ENCODE measurements around the gene ENOX1.

The ENOX1 gene

DNA sequence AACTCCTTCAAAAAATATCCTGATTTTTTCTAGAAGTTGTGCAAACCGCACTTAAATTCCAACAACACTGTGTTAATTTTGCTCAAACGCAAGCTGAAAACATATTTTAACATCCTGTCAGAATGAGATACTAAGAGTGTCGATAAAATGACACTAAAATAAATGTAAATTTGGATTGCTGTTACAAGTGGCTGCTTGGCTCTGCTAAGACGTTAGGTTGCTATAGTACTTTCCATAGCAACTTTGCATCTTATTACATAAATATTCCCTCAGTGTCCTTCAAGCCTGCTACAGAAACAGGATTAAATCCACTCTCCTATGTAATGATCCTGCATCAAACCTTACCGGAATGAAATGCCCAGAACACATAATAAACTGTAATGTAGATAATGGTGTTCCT, 471.2 kb downstream of the ENOX1 start:
- no peak for DNase-seq (ENCODE audit: low spot score)

DNA sequence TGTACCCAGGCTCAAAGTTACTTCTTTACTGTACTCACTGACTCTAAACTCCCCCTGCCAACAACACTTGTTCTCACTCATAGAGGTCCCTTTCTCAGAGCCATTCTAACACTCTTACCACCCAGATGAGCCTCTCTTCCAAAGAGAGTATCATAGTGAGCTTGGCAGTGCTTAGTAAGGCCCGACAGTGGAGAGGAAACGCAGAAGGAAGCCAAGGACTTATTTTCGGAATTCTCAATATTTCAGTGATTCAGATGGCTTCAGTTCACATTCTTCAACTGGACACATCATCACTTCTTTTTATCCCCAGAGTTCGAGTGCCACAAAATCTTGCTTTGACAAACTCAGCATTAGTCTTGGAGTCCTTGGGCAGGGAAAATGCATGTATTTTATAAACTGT, 477.5 kb downstream of the ENOX1 start:
- no peak for DNase-seq (ENCODE audit: low spot score)

DNA sequence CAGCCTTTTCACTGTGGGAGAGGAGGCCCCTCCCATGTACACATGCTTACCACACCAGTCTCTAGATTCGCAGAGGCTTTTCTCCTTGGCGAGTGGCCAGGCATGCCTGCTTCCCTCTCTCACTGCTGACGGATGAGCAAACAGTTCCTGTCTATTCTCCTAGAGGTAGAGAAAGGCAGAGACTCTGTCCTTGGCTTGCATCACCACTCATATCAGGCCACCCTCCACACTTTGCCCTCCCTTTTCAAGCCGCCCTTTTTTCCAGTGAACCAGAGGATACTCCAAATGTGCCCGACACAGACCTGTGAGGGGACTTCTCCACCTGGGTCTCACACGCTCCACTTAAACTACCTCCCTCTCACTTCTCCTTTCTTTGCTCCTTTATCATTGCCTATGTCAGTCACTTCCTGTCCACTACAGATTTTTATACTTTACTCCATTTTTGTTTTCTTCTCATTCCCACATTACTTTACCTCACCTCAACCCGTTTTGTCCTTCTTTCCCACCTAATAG, 478.8 kb downstream of the ENOX1 start:
- peak; percentile 95 for DNase-seq (ENCODE audit: low spot score)

DNA sequence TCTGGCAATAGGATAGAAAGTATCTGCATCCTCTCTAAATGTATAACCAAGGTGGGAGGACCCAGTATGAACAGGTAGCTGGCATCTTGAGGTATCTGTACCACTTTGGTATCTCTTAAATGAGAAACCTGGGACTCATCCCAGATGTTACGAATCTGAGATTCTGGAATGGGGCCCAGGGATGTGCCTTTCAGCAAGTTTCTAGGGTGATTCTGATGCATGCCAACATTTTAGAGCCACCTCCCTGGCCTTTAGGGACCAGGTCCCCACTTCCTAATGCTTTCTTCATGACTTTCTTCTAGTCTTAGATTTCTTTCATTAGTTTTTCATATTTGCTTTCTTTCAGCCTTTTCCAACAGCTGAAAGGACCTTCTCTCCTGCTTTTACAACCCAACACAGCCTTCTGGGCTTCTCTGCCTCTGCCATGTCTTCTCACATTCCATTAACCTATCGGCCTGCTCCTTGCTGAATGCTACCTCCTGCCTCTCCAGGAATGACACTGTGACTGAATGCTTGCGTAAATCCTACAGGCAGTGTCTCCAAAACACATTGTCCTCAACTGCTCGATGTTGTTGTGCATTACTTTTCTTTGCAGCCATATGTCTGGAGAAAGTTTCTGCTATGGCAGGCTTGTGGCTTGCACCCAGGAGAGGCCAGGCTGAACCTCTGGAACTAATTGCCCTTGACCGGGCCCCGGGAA, 479.4 kb downstream of the ENOX1 start:
- no peak for DNase-seq (ENCODE audit: low spot score)

DNA sequence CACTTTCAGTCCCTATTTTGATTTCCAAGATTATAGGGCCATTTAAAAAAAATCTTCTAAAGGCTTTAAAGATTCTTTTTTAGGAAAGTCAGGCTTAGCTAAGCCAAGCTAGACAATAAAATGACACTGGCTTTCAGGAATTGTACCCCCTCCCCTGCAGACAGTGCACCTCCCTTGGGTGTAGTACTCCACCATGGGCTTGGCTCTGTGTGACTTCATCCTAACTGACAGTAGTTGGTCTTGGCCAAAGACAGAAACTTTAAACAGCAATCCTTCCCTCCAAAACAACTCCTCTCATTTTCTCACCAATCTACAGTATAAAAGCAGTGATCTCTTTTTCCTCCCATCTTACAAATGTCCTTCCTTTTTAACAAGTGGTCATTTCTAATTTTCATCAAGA, 480.4 kb downstream of the ENOX1 start:
- DNase-seq (ENCODE audit: low spot score) = no peak

DNA sequence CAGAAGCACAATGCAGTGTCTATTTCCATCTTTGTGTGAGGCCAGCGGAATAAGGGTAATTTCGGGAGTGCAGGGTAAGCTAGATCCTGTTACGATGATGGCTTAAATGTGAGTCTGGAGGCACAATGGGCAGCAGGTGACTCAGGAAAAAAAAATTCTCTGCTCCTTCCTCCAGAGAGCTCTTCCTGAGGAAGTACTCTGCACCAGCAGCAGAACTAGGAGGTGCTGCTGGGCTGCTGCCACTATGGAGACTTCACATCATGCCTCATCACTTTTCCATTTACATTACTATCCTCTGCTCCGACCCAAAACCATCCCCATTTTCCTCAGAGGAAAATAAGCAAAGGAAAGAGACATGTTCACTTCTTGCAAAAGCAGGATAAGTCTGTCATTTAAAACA, 481.4 kb downstream of the ENOX1 start:
- DNase-seq (ENCODE audit: low spot score) = peak; percentile 60

DNA sequence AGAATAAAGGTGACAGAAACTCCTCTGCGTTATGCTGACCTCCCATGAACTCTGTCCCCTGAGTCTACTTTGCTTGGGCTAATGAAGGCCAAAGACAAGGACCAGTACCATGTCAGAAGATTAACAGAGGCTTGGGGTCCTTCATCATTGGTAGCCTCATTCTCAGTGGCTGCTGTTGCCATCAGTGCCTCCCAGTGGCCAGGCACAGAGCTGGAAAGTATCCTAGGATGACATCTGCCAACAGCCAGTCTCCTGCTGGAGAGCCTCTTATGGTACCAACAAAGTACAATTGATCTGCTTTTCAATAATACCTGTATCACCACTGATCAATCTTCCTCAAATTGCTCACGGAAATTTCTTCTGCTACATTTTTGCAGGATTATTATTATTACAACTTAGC, 481.8 kb downstream of the ENOX1 start:
- DNase-seq (ENCODE audit: low spot score) = no peak

DNA sequence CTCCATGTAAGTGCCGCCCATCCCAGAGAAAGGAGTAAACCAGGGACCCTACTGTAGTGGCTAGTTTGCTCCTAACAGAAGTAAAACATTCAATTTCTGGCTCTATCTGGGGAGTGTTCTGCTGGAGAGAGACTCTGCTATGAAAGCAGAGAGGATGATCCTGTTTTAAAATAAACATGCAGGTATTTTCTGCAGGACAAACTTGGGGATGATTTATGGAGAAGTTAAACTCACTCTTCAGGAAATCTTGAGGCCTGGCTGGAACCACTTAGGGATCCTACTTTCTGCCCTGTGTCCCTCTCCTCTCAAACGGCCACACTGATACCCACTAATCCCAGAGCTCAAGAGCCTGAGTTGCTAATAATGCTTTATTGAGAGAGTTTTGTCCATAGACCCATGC, 482.3 kb downstream of the ENOX1 start:
- DNase-seq (ENCODE audit: low spot score) = no peak

DNA sequence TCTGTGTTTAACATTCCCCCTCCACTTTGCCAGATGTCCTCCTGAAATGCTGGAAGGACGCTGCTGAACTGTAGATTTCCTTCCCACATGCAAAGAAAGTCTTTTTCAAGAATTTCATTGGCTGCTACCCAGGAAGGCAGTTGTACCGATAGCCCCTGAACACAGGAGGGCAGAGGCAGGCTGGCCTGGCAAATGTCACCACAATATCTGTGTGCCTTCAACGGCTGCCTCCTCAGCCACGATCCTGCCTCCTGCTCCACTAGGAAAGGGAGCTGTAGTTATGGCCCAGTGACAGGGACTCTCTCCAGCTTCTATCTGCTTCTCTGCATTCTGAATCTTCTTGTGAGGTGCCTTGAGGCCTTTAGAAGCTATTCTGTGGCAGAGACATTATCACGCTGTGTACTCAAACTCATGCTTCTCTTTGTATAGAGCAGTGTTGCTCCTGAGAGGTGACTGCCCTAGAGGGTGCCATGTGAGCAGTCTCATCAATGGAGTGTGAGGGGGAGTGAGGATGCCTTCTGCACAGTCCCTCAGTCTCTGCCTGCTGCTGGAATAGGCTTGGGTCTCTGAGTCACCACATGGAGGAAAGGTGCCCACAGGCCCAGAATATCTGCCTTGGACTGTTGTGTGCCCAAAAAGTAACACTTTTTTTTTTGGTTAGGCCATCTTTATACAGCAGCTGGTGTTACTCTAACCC, 483.6 kb downstream of the ENOX1 start:
- peak; percentile 63 for DNase-seq (ENCODE audit: low spot score)

DNA sequence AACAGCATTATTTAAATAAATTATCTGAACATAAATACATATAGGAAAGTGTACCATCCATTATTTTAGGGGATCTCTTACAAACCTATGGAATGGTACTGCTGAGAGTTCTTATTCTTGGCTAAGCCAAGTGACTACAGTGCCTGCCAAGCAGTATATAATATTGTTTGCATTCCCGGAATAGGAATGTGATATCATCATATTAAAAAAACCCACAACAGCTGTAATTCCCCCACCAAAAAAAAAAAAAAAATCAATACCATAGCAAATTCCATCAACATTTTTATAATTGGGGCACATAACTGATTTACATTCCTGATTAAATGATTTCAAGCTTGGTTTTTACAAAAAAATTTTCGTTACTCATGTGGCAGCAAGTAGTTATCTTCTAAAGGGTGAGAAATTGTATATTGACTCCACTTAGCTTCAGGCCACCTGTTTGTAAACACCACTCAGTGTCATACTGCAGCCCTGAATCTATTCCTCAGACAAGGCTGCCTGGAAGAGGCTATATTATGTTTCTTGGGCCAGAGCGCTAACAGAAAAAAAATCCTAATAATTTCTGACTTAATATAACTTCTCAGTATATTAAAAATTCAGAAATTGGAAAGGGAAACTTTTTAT, 485.3 kb downstream of the ENOX1 start:
- no peak for DNase-seq (ENCODE audit: low spot score)

DNA sequence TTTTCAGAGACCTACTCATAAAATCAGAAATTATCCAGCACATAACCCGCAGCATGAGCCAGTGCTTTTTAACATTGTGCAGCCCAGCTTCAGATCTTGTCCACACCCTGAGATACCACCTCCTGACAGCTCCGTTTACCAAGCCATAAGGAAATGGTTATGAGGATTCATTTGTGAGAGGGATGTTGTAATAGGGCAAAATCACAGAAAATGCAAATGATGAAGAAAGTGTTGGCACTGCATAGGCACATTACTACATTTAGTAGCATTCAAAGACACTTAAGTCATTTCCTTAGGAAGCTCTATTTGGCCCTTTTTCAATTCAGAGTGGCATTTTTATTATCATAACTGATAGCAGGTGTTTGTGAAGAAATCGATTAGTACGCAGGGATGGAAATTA, 485.9 kb downstream of the ENOX1 start:
- no peak for DNase-seq (ENCODE audit: low spot score)

DNA sequence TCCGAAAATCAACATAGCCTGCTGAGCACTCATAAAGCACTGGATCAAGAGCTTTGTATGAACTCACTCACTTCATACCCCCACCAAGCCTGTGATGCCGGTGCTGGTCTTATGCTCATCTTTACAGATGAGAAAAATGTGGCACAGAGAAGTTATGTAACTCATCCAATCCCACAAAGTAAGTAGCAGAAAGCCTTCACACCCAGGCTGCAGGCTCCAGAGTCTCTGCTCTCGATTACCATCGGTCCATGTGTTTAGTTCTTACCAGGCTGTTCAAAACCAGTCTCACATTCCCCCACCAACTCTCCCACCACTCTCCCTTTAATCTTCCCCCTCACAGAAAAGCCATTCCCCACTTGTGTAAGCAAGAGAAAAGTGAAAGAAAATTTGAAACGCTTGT, 487.4 kb downstream of the ENOX1 start:
- no peak for DNase-seq (ENCODE audit: low spot score)

DNA sequence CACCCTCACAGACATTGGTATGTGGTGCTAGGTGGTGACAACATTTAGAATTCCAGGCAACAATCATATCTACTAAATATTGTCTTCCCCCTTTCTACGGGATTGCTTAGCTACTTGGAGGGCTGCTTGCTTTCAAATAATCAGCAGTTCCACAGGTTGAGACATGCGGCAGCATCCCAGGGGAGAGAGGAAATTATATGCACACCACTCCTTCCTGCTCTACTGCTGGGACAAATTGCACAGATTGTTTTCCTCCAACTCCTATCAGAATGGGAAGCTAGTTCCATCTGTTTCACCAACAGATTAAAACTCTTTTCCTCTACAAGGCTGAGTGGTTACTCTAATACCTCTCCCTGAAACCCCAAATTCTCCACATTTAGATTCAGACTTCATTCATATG, 488.0 kb downstream of the ENOX1 start:
- no peak for DNase-seq (ENCODE audit: low spot score)

DNA sequence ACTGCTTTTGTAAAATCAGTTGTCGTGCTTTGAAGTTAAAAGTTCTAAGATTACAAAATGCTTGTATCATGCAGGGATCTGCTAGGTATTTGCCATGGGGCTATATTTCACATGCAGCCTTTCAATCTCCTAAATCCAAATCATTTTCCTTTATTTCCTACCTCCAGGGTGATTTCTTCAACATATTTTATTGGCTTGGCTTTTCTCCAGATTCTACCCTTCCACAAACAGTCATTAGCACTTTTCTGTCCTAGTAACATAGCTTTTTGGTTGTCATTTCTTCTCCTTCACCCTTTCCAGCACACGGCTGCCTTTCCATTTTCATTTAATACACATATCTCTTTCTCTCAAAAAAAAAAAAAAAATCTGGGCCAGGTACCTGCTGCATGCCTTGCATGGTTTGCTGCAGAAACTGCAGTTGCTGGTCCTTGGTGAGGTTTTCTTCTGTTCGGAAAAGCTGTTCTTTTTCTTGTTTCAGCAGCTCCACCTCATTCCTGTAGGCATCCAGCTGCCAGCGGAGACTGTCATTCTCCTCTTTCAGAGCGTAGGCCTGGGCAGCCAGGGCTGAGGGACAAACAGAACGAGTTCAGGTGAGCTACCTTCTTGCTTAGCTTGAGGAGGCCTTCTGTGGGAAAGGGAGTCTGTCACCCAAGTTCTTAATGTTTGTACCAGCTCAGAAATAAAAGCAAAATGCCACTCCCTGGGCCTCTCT, 488.6 kb downstream of the ENOX1 start:
- DNase-seq (ENCODE audit: low spot score) = no peak

DNA sequence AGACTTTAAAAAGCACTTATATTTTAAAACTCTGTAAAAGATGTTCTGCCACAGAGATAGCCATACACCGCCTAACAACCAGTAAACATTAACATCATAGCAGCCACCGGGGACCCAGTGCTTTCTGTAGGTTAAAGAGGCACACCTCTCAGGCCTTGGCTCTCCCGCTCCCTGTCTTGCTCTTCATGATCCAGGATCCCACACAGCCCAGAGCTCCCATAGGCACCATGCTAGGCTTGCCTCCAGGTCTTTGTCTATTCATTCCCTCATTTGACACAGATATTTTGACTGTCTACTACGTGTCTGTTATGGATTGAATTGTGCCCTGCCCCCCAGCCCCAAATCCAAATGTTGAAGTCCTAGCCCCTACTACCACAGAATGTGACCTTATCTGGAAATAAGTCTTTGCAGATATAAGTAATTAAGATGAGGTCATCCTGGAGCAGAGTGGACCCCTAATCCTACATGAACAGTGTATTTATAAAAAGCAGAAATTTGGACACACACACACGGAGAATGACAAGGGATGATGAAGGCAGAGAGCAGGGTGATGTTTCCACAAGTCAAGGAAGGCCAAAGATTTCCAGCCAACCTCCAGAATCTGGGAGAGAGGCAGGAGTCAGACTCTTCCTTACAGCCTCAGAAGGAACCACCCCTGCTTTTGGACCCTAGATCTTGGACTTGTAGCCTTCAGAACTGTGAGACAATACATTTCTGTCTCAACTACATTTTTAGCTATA, 490.8 kb downstream of the ENOX1 start:
- DNase-seq (ENCODE audit: low spot score) = no peak

DNA sequence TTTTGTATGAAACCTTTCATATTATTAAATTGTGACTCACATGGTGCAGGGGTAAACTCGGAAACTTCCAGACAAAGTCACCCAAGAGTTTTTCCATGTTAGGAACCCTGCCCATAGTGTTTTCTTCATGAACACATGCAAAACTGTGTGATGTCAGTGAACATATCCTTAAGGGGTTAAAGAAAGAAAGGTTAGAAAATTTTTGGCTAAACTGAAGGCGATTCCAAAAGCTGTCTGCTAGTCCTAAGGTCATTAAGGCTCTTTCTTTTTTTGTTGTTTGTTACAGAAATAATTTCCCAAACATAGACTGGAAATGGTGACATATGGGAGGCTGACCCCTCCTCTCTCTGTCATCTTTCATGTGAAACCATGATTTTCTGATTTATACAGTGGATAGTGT, 491.5 kb downstream of the ENOX1 start:
- no peak for DNase-seq (ENCODE audit: low spot score)

DNA sequence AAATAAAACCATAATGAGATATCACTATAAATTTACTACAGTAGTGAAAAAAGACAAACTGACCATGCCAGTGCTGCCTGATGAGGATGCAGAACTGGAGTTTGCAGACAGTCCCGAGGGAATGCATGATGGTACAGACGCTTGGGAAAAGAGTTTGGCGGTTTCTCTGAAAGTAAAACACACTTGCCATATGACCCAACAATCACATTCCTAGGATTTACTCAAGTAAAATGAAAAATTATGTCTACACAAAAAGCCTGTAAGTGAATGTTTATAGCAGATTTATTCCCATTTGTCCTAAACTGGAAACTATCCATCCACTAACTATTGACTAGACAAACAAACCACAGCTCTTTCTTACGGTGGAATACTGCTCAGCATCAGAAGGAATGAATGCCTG, 492.4 kb downstream of the ENOX1 start:
- no peak for DNase-seq (ENCODE audit: low spot score)

DNA sequence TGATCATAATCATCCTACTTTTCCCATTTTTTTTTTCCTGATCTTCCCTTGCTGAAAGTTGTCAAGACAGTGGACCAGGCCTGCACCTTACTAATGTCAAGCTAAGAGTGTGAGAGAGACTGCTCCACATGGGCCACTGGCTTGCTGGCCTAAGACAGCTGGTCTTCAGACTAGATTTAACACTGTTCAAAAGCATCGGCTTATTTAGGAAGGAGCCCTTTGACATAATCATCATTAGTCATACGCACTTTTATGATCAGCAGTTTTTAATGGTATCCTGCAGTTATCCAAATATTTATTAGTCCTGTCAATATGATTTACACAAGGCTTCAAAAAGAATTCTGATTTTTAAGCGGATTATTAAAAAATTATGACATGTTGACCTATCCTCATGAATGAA, 492.8 kb downstream of the ENOX1 start:
- DNase-seq (ENCODE audit: low spot score) = no peak

DNA sequence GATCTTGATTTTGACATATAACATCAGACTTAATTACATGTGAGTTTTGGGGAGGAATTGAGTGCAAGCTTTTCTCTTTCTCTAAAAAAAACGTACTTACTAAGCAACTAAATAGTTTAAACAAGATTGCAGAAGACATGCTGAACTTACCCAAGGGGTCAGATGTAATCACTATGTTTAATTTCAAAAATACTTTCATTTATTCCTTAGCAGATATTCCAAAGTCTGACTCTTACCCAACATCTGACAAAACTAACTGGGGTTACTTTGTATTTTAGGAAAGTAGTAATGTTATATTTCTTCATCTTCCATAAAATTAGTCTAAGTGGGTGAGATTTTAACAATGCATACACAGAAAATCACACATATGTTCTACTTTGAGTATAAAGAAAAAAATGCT, 493.2 kb downstream of the ENOX1 start:
- DNase-seq (ENCODE audit: low spot score) = no peak

DNA sequence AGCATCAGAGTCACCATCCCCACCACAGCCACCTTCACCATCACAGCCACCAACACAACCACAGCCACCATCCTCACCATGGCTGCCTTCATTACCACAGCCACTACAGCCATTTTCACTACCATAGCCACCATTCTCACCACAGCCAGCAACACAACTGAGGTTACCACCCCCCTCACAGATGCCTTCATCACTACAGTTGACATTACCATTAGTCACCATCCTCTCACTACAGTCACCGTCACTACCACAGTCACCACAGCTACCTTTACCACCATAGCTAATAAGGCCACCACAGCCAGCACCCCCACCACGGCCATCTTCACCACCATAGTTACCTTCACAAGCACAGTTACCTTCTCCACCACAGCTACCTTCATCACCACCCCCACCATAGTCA, 493.8 kb downstream of the ENOX1 start:
- DNase-seq (ENCODE audit: low spot score) = peak; percentile 39

DNA sequence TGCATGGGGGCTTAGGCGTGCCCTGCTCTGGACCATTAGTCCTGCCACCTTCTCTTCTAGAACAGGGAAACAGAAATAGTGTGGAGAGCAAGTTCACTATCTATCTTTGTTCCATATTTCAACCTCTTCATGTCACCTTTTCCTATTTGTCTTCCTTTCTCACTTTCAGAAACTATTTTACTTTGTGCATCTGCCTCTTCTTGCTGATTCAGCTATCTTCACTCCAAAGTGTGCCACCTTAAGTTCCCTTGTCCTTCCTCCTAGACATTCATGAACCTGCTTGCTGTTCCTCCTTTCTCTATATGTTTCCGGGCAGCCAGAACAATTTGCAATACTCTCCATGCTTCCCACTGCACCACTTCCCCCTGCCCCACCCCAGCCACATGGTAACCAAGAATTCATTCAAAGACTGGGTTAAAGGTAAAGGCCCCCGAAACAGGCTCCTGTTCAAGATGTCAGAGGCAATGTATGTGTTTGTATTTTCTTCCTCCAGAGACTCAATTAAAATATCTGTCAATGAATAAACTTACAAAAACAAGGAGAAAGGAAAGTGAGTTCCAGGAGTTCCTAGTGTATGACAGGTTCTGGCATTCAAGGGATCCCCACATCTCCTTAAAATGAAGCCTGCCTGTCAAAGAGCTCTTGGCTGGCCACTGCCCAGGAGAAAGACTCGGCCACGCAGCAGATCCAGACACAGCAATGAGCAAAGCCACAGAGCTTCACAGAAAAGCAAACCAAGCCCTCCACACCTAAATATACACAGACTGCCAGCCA, 495.3 kb downstream of the ENOX1 start:
- DNase-seq (ENCODE audit: low spot score) = peak; percentile 61

All from kidney tubule cell (primary cell).